Vagina (tissue), 2 donors: ENCODE measurements around the gene RCHY1.

Source experiments
- POLR2A ChIP-seq, 2 donors: fragments of 450-650 bp; IDR thresholded peaks; one replicate each; pipeline ENCODE4 v1.6.1; 2017; ENCODE audit warnings: antibody characterized with exemption in 2 of 2, mild to moderate bottlenecking in 2 of 2, moderate library complexity in 2 of 2
- POLR2AphosphoS5 ChIP-seq, 2 donors: sonication (generic); formaldehyde crosslinking; IDR thresholded peaks; one replicate each; pipeline ENCODE4 v1.9.0; 2017; ENCODE audit warnings: antibody characterized with exemption in 2 of 2, mild to moderate bottlenecking in 2 of 2, low read depth in 1 of 2; ENCODE audit not compliant: insufficient read depth in 1 of 2
- TF ChIP-seq, protein P1 (sequence below), 3 experiments: fragments of 450-650 bp in 2 of 3; fragments of 200-600 bp in 1 of 3; sonication (generic) in 1 of 3; IDR thresholded peaks; one replicate each; pipeline ENCODE4 v1.5.1; 2017 to 2019; ENCODE audit warnings: antibody characterized with exemption in 3 of 3, mild to moderate bottlenecking in 2 of 3, moderate library complexity in 2 of 3

DNA sequence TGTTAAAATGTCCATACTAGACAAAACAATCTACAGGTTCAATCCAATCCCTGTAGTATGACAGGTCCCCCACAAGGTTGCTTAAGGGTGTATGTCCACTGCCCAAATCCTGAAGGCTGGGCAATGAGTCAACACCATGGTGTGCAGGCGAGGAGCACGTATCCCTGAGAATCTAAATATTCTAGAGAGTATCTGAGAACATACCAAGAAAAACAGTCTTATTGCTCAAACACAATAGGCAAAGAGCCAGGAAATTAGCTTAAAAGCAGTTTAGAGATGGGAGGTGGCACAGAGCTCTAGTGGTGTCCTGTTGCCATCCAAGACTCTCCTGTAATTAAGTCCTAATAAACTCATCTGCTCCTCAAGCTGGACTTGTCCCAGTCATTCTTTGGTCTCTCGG lies 37.0 kb downstream of the RCHY1 start:
- TF ChIP-seq, protein P1, sequence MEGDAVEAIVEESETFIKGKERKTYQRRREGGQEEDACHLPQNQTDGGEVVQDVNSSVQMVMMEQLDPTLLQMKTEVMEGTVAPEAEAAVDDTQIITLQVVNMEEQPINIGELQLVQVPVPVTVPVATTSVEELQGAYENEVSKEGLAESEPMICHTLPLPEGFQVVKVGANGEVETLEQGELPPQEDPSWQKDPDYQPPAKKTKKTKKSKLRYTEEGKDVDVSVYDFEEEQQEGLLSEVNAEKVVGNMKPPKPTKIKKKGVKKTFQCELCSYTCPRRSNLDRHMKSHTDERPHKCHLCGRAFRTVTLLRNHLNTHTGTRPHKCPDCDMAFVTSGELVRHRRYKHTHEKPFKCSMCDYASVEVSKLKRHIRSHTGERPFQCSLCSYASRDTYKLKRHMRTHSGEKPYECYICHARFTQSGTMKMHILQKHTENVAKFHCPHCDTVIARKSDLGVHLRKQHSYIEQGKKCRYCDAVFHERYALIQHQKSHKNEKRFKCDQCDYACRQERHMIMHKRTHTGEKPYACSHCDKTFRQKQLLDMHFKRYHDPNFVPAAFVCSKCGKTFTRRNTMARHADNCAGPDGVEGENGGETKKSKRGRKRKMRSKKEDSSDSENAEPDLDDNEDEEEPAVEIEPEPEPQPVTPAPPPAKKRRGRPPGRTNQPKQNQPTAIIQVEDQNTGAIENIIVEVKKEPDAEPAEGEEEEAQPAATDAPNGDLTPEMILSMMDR (IDR thresholded peaks at IDR 0.05), result no peak
- TF ChIP-seq POLR2A (IDR thresholded peaks at IDR 0.05) (no peak), POLR2AphosphoS5 (IDR thresholded peaks at IDR 0.05; ENCODE audit: insufficient read depth in 1 of 2, low read depth in 1 of 2) (no peak)
